AG04450 (cell line): ENCODE measurements around the gene SLC41A3. TPM values are rescaled to one million over a fixed set of nuclear protein-coding genes. Genes with fewer than 3 reads are reported as not detected.

ENCODE experiments used
- CTCF ChIA-PET: fragments of 300-600, 350-600 bp; formaldehyde crosslinking; extraction: SDS; loops from one replicate; lab custom pipeline; 2022; ENCODE audit warnings: antibody characterized with exemption, inconsistent platforms; lab: Charles Lee
- POLR2A ChIA-PET: fragments of 350-600 bp; formaldehyde crosslinking; extraction: SDS; loops from one replicate; lab custom pipeline; 2021; ENCODE audit warnings: antibody characterized with exemption, inconsistent platforms; lab: Yijun Ruan, JAX
- DNase-seq: peaks from one replicate; pipeline ENCODE4 v3.0.0-alpha.2; 2011; ENCODE audit warnings: low read depth, low spot score
- H3K27ac ChIP-seq: one replicate; pipeline ENCODE4 v1.5.1; 2012; ENCODE audit warnings: low read depth, low read length, control low read depth
- H3K27me3 ChIP-seq: one replicate; pipeline ENCODE4 v1.6.0; 2012; ENCODE audit warnings: low read length; ENCODE audit not compliant: control insufficient read depth, insufficient read depth
- H3K4me3 ChIP-seq: 2 replicates; pipeline ENCODE4 v1.5.1; 2011; ENCODE audit warnings: mild to moderate bottlenecking, low read depth, low read length, control low read depth
- H3K9me3 ChIP-seq: 2 replicates; pipeline ENCODE4 v1.5.1; 2012; ENCODE audit warnings: low read length; ENCODE audit not compliant: control insufficient read depth, insufficient read depth
- polyA minus RNA-seq: library from RNA; depleted of rRNA, polyadenylated mRNA; stranded (reverse); fragments of >200 nt; gene quantifications from 2 replicates; pipeline ENCODE4 v1.2.3, GENCODE V29; 2011; rRNA and poly(A)+ RNA removed
- polyA plus RNA-seq: library from polyadenylated mRNA; depleted of rRNA; stranded (reverse); fragments of >200 nt; gene quantifications from 2 replicates; pipeline ENCODE4 v1.2.3, GENCODE V29; 2011; rRNA removed
- TF ChIP-seq, protein P1 (sequence below): IDR thresholded peaks from 2 replicates; pipeline ENCODE4 v1.5.1; 2011; ENCODE audit warnings: low read depth, low read length, control low read depth, inconsistent platforms

SLC41A3 gene
- polyA plus RNA-seq (36.9 and 37.2 TPM in 2 replicates), polyA minus RNA-seq (32.8 and 37.5 TPM in 2 replicates)

DNA sequence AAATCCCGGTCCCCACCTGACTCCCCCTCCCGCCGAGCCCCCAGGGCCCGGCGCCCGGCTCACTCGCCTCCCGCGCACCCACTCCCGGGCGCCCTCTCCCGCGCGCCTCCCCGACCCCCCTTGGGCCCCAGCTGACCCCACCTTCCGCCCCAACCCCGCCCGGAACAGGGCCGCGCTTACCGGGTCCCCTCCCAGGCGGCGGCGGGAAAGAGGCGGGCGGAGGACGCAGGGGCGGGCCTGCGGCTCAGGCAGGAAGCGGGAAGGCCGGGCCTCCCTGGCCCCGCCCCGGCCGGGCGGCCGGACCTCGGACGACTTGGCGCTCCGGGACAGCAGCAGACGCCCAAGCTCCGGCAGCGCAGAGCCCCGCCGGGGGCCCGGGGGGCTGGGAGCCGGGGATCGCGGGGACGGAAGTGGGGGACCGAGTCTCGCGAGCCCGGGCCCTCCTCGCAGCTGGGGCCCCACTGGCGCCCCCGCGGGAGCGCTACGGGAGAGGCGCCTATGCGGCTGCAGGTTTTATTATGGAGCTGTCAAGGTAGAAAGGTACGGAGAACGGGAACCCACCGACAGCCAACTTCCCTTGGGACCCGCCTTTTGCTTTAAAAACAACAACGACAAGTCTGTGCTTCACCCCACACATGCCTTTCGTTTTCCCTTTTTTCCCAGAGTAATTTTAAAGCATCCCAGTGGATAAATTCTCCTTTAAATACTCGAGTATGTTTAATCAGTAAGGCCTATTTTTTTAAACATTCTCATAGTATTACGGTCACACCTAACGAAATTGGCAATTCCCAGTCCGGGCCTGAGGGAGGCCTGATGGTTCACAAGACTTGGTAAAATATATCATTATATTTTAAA is at the start of gene SLC41A3:
Gene SLC41A3, minus strand, starts transcription at position 212 of the 855 bp plus-strand sequence. CDS start 15,905 bp downstream, outside the sequence.
- H3K27ac ChIP-seq, result no peak within 1 kb of the TSS
- DNase-seq, result peak; percentile 27
- CTCF ChIA-PET, result interaction anchor here (0.6 to 0.7 kb wide), 5 partner anchors 9 to 345 kb away, joined by 3 to 4 read pairs (median 3); no protein-coding TSS in a partner anchor
- peak within 1 kb of the TSS; percentile 69 for H3K4me3 ChIP-seq
- POLR2A ChIA-PET, result interaction anchor here (0.6 to 0.8 kb wide), 3 partner anchors 17 to 350 kb away, joined by 3 to 5 read pairs (median 4); no protein-coding TSS in a partner anchor
- H3K9me3 ChIP-seq, result peaks cover 4% of the 10 kb centered on the region; the same call in 1 of the 2 replicates
- H3K27me3 ChIP-seq, result peaks cover 2% of the 10 kb centered on the region
- TF ChIP-seq, protein P1, sequence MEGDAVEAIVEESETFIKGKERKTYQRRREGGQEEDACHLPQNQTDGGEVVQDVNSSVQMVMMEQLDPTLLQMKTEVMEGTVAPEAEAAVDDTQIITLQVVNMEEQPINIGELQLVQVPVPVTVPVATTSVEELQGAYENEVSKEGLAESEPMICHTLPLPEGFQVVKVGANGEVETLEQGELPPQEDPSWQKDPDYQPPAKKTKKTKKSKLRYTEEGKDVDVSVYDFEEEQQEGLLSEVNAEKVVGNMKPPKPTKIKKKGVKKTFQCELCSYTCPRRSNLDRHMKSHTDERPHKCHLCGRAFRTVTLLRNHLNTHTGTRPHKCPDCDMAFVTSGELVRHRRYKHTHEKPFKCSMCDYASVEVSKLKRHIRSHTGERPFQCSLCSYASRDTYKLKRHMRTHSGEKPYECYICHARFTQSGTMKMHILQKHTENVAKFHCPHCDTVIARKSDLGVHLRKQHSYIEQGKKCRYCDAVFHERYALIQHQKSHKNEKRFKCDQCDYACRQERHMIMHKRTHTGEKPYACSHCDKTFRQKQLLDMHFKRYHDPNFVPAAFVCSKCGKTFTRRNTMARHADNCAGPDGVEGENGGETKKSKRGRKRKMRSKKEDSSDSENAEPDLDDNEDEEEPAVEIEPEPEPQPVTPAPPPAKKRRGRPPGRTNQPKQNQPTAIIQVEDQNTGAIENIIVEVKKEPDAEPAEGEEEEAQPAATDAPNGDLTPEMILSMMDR, result peak; percentile 55

DNA sequence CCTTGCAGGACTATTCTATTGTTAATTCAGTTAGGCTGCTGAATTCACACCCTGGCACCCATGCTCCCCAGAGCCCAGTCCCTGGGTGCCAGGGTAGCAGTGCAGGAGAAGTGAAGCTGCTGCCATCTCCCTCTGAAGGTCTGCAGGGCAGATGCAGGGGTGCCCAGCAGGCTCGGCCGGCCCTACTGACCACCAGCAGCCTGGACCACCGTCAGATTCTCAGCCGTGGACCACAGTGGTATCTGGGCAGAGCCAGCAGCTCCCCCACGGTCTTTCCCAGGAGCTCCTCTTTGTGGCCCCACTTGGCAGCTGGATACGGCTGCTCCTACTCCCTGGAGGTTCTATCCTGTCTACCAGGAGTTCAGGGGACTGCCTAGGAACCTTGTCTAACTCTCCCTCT is 49.7 kb upstream of the SLC41A3 start:
- CTCF ChIA-PET, result interaction anchor here (0.5 to 3.8 kb wide), 23 partner anchors 9 to 1176 kb away, joined by 3 to 44 read pairs (median 4); partner anchors contain the start of gene ZXDC
- Histone ChIP-seq H3K4me3 (no peak overlapping the region), H3K27me3 (peaks cover 21% of the 10 kb centered on the region), H3K9me3 (no peaks in the 10 kb centered on the region), H3K27ac (no peak overlapping the region)
- DNase-seq, result no peak
- TF ChIP-seq, protein P1, result no peak
- POLR2A ChIA-PET, result no interaction called here

DNA sequence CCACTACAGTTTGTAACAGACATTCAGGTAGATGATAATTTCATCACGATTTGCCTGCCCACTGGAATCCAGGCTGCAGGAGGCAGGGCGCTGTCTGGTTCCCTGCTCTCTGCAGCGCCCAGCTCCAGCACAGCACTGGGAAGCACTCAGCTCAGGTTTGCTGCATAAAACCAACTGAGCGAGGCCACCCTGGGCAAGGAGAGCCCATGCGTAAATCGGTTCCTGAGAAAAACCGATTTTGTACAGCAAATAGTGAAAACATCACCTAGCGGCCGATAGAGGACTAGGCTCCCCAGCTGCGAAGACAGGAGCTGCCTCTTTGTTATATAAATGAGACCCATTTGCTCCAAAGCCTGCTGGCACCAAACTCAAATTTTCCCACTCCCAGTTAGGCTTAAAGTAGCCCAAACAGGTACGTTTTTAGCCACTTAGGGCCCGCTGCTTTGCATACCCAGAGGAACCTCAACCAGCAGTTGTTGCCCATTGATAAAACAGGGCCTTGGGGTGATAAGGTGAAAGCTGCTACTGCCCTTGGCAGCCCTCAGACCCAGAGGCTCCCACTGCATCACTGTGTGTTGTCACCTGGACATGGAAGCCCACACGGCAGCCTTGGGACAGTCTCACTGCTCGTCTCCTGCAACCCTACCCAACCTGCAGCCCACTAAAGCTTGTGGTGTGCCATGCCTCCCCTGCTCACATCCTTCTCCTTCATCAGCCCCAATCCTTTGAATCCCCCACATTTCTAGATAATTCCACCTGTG is 49.0 kb upstream of the SLC41A3 start:
- ChIA-PET POLR2A (no interaction called here), CTCF (interaction anchor here (0.8 to 3.8 kb wide), 18 partner anchors 11 to 342 kb away, joined by 3 to 44 read pairs (median 6); partner anchors contain the start of gene ZXDC)
- TF ChIP-seq, protein P1, result peak; percentile 54
- no peak overlapping the region for H3K27ac ChIP-seq
- no peak overlapping the region for H3K4me3 ChIP-seq
- no peak for DNase-seq
- H3K9me3 ChIP-seq, result no peaks in the 10 kb centered on the region
- peaks cover 20% of the 10 kb centered on the region for H3K27me3 ChIP-seq

DNA sequence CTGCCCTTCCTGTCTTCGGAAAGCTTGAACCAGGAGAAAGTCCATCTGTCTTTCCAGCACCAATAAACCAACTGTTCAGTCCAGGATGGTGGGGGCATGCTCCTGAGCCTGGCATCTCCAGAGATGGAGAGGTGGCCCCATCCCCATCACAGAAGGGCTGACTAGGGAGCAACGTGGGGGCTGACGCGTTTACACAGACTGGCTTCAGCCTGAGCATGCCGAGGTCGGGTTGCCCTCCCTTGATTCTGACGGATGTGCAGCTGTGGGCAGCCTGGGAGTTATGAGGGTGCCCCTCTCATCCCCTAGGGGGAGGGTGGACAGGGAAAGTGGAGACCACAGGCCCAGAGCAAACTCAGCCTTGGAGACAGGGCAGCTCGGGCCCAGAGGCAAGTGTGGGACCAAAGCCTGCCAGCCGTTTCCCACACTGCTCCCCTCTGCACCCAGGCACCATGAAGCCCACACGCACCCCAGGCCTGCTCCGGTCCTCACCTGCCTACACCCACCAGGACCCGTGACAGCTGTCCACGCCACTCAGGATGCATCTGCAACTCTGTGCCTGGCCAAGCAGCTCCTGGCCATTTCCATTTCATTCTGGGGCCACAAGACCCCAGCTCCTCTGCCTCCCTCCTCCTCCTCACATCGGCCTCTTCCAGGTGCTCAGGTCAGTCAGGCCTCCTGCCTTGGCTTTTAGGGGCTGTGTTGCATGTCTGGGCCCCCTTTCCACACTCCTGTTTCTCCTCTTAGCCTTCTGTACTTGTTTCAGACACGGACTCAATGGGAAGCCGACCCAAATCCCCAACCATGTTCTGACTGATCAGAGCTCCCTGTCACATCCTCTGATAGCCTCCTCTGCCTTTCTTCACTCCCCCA is 48.2 kb upstream of the SLC41A3 start:
- ChIA-PET CTCF (interaction anchor here (0.5 to 3.8 kb wide), 15 partner anchors 10 to 1592 kb away, joined by 3 to 44 read pairs (median 3); partner anchors contain the start of gene ZXDC), POLR2A (no interaction called here)
- Histone ChIP-seq H3K27ac (no peak overlapping the region), H3K27me3 (peaks cover 15% of the 10 kb centered on the region), H3K9me3 (no peaks in the 10 kb centered on the region), H3K4me3 (no peak overlapping the region)
- TF ChIP-seq, protein P1, result no peak
- no peak for DNase-seq
